ENCODE results near the gene PCBP3. TPM values are rescaled to one million over a fixed set of nuclear protein-coding genes. Genes with fewer than 3 reads are reported as not detected.

The PCBP3 gene
- total and polyA plus RNA-seq, 8 donors: 0.83 to 4.3 (median 1.7) TPM

DNA sequence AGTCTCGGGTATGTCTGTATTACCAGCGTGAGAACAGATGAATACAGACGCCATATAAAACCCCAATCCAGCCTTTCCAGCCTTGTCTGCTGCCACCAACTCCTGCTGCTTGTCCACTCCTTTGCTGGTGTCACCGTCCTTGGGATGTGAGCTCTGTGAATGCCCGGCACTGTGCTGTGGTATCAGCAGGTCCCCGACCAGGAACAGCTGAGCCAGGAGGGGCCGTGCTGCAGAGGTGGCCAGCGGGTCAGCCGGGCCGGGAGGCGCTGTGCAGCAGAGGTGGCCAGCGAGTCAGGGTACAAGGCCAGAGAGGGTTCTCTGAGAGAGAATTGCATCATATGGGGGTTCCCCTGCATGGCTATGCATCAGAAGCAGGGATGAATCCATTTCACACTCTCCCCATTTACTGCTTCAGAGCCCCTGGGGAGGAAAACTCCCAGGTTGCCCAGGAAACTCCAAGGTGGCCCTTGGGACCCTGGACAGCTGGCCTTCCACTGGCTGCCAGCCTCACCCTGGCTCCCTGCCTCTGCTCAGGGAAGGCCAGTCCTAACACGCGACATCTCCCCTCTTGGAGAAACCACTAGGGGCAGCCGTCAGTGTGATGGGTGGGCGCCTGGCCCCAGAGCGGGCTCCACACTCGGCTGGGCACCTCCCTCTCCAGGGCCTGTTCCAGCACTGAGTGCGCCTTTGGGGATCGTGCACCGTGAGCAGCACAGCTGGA is 215.7 kb downstream of the PCBP3 start:
- no peak for ATAC-seq

DNA sequence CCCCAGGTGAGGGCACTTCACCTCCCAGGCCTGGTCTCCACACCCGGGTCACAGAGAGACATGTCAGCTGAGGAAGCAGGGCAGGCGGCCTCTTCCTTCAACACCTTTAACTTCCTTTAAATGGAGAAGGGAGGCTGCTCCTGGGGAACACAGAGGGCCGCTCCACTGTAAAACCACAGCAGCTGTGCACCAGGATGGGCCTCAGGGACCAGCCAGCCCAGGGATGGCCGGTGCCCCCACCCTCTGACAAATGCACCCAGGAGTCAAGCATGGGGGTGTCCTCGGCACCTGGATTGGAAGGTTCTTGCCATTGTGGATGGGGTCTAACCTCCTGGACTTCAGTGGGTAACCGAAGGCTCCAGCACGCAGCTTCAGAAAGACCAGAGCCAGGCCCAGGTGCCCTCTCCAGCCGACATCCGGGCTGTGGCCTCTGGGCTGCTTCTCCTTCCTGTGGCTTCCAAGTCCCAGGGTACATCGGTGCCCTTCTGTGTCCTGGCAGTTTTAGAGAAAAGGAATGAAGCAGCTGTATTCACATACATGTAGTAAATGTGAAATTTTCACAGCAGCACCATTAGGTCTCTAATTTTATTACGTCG is 216.3 kb downstream of the PCBP3 start:
- intact Hi-C loops (cut with DNase I): no loop called here
- ATAC-seq: no peak

More for the DNA sequence above, 215.7 kb downstream of the PCBP3 start:
- Histone ChIP-seq H3K4me1 (no peaks in the 10 kb centered on the region), H3K27ac (no peak overlapping the region), H3K36me3 (no peaks in the 10 kb centered on the region), H3K27me3 (no peaks in the 10 kb centered on the region), H3K4me3 (no peak overlapping the region), H3K9me3 (no peaks in the 10 kb centered on the region)
- TF ChIP-seq, protein P1, sequence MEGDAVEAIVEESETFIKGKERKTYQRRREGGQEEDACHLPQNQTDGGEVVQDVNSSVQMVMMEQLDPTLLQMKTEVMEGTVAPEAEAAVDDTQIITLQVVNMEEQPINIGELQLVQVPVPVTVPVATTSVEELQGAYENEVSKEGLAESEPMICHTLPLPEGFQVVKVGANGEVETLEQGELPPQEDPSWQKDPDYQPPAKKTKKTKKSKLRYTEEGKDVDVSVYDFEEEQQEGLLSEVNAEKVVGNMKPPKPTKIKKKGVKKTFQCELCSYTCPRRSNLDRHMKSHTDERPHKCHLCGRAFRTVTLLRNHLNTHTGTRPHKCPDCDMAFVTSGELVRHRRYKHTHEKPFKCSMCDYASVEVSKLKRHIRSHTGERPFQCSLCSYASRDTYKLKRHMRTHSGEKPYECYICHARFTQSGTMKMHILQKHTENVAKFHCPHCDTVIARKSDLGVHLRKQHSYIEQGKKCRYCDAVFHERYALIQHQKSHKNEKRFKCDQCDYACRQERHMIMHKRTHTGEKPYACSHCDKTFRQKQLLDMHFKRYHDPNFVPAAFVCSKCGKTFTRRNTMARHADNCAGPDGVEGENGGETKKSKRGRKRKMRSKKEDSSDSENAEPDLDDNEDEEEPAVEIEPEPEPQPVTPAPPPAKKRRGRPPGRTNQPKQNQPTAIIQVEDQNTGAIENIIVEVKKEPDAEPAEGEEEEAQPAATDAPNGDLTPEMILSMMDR (IDR thresholded peaks at IDR 0.05): no peak
- intact Hi-C loops (cut with DNase I): no loop called here
- FAIRE-seq (no peak), DNase-seq (no peak)
- 81 to 88% methylated on average over 21 of the region's 21 CpGs for WGBS, 2 donors

DNA sequence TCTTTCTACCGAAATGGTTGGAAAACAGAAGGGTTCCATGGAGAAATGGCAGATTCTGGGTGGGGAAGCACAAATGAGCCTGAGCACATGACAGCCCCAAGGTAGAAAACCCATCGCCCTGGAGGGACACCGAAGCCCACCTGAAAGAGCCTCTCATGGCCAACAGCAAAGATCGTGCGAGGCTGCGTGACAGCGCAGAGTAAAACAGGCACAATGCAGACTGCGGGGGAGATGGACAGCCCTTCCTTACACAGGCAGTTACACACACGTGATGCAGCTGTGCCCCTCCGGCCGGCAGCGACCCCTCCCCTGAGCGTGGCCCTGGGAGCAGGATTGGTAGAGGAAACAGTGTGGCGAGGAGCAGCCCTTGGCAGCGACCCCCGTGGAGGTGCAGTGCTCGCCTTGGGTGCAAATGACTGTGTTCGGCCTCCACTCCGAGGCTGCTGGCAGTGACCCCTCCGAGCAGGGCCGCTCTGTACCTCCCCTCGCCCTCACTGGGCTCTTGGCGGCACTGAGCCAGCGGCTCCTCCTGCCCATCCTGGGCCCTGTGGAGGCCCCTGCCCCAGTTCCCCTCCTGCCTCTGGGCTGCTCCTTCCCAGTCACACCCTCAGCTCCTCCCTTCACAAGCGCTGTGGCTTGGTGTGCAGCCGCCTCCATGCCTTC is 217.1 kb downstream of the PCBP3 start:
- no peak for ATAC-seq
- intact Hi-C loops (cut with DNase I): no loop called here
- Histone ChIP-seq H3K27me3 (no peaks in the 10 kb centered on the region), H3K36me3 (no peaks in the 10 kb centered on the region), H3K4me1 (no peaks in the 10 kb centered on the region), H3K27ac (no peak overlapping the region), H3K4me3 (no peak overlapping the region), H3K9me3 (no peaks in the 10 kb centered on the region)
- no peak for FAIRE-seq
- WGBS, 2 donors: 80 to 92% methylated on average over 23 to 26 of the region's 26 CpGs
- DNase-seq: no peak
- TF ChIP-seq, protein P1 (IDR thresholded peaks at IDR 0.05): no peak

More for the DNA sequence above, 216.3 kb downstream of the PCBP3 start:
- FAIRE-seq (no peak), DNase-seq (no peak)
- no peaks in the 10 kb centered on the region for H3K27me3 ChIP-seq
- no peak overlapping the region for H3K4me3 ChIP-seq
- WGBS, 2 donors: 82 to 94% methylated on average over 12 of the region's 12 CpGs
- no peaks in the 10 kb centered on the region for H3K4me1 ChIP-seq
- TF ChIP-seq, protein P1 (IDR thresholded peaks at IDR 0.05): no peak
- no peak overlapping the region for H3K27ac ChIP-seq
- H3K36me3 ChIP-seq: no peaks in the 10 kb centered on the region
- H3K9me3 ChIP-seq: no peaks in the 10 kb centered on the region

DNA sequence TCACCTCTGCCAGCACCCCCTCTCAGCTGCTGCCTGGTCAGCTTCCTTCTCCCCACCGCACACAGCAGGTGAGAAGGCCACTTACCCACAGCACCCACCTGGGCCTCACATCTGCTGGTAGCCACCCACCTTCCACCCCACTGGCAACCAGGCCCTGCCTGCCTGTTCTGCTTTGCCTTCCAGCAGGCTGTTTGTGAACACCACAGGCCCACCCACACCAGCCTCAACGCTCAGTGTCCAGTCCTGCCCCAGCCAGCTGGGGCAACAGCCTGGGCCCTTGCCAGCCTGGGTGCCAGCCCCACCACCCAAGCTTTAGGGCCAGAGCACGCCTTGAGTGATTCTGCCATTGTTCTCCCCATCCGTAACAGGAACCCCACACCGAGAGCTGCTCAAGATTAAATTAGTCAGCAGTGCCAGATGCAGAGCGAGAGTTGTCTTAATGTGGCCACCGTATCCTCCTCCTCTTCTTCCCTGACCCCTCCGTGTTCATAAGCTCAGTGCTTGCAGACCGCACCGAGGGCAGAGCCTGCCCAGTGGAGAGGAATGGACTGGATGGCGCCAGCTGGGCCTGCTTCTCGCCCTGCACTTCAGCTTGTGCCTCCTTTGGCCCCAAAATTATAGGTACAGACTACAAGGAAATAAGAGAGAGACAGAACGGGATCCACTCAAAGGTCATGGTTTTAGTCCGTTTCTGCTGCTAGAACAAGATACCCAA is 217.8 kb downstream of the PCBP3 start:
- no peak for DNase-seq
- TF ChIP-seq, protein P1 (IDR thresholded peaks at IDR 0.05): no peak
- H3K36me3 ChIP-seq: no peaks in the 10 kb centered on the region
- 83 to 88% methylated on average over 14 of the region's 14 CpGs for WGBS, 2 donors
- intact Hi-C loops (cut with DNase I): no loop called here
- H3K27ac ChIP-seq: no peak overlapping the region
- H3K9me3 ChIP-seq: no peaks in the 10 kb centered on the region
- ATAC-seq: no peak
- H3K4me1 ChIP-seq: no peaks in the 10 kb centered on the region
- FAIRE-seq: no peak
- no peaks in the 10 kb centered on the region for H3K27me3 ChIP-seq
- H3K4me3 ChIP-seq: no peak overlapping the region

Data from pancreas (tissue), 10 donors.